Stimulated activated CD4-positive, alpha-beta T cell treated with anti-CD3 and anti-CD28 coated beads, Interleukin-4, amount 100 ng/mL, for 4 hours (primary cell): ENCODE data around the gene NLRP3.
"Not testable (repeated sequence)": the region's sequence is repeated elsewhere in the genome, so short reads cannot be mapped to it uniquely, and the experiment has no call there.

ENCODE experiments used
- DNase-seq, 2 experiments: peaks; one replicate each; pipeline ENCODE4 v3.0.0-alpha.2; 2020

NLRP3 gene

GRCh38 chr1:247415423-247416361 is at the start of gene NLRP3:
Gene NLRP3, plus strand, starts transcription at chr1:247416173. Its CDS starts 2,628 bp downstream, at chr1:247418801.
- DNase-seq = peak in 1 of 2 experiments; percentile 37

- not testable (repeated sequence) for DNase-seq
Observed at GRCh38 chr1:247366345-247366744, 49.6 kb upstream of the NLRP3 start.

- DNase-seq = no peak
Observed at GRCh38 chr1:247366926-247367645, 48.9 kb upstream of the NLRP3 start.

GRCh38 chr1:247367786-247368422 is 48.1 kb upstream of the NLRP3 start:
- DNase-seq = no peak

- no peak for DNase-seq
Observed at GRCh38 chr1:247368490-247369145, 47.4 kb upstream of the NLRP3 start.

- DNase-seq = no peak
Observed at GRCh38 chr1:247370786-247371732, 44.9 kb upstream of the NLRP3 start.

- no peak for DNase-seq
Observed at GRCh38 chr1:247371801-247372259, 44.1 kb upstream of the NLRP3 start.

GRCh38 chr1:247373721-247374141 is 42.2 kb upstream of the NLRP3 start:
- DNase-seq = peak; percentile 36 to 57

- DNase-seq = not testable (repeated sequence)
Observed at GRCh38 chr1:247374651-247375334, 41.2 kb upstream of the NLRP3 start.

GRCh38 chr1:247375747-247376146 is 40.2 kb upstream of the NLRP3 start:
- no peak for DNase-seq

GRCh38 chr1:247376659-247377058 is 39.3 kb upstream of the NLRP3 start:
- DNase-seq = no peak

GRCh38 chr1:247377656-247378055 is 38.3 kb upstream of the NLRP3 start:
- DNase-seq = not testable (repeated sequence)

GRCh38 chr1:247378334-247379073 is 37.5 kb upstream of the NLRP3 start:
- DNase-seq = no peak

- DNase-seq = no peak
Observed at GRCh38 chr1:247385283-247385682, 30.7 kb upstream of the NLRP3 start.

- no peak for DNase-seq
Observed at GRCh38 chr1:247386217-247386616, 29.8 kb upstream of the NLRP3 start.

- no peak for DNase-seq
Observed at GRCh38 chr1:247386687-247387086, 29.3 kb upstream of the NLRP3 start.

GRCh38 chr1:247387096-247387495 is 28.9 kb upstream of the NLRP3 start:
- DNase-seq = no peak

- no peak for DNase-seq
Observed at GRCh38 chr1:247387565-247387964, 28.4 kb upstream of the NLRP3 start.

- peak; percentile 68 to 80 for DNase-seq
Observed at GRCh38 chr1:247390116-247390791, 25.7 kb upstream of the NLRP3 start.
